ENCODE results near the gene ITSN1. TPM values are rescaled to one million over a fixed set of nuclear protein-coding genes. Genes with fewer than 3 reads are reported as not detected.

ITSN1 gene
- total RNA-seq, 1 experiment from 2014 or later, result 50.3 TPM

GRCh38 chr21:33869873-33870272, 227.6 kb downstream of the ITSN1 start:
- no peak for DNase-seq (ENCODE audit: low read depth, low spot score)
- Histone ChIP-seq H3K36me3 (ENCODE audit: control insufficient read depth, insufficient read depth, low read length) (no peaks in the 10 kb centered on the region), H3K27me3 (ENCODE audit: control insufficient read depth, insufficient read depth, low read length) (no peaks in the 10 kb centered on the region), H3K4me1 (ENCODE audit: control insufficient read depth, insufficient read depth, low read length) (no peaks in the 10 kb centered on the region), H3K4me3 (ENCODE audit: low read depth in 2 of 2, low read length in 2 of 2) (no peak overlapping the region), H3K27ac (ENCODE audit: low read length) (no peak overlapping the region), H3K9me3 (ENCODE audit: control insufficient read depth, insufficient read depth, low read depth, low read length) (no peaks in the 10 kb centered on the region)
- CTCF ChIA-PET, result no interaction called here
- no peak for TF ChIP-seq SIN3A (IDR thresholded peaks at IDR 0.05; ENCODE audit: borderline replicate concordance, insufficient read depth, low read depth, low read length)
- no TSS peak for BruUV-seq (replicated peaks)
- in situ Hi-C loops (cut with HindIII; ENCODE audit: low pct_unique_long_range_greater_than_20kb, low sequenced_read_pairs), result no loop called here
- POLR2A ChIA-PET, result no interaction called here
- ATAC-seq, result no peak
- intact Hi-C loops (cut with micrococcal nuclease; ENCODE audit: unreplicated experiment), result no loop called here

- intact Hi-C loops (cut with micrococcal nuclease; ENCODE audit: unreplicated experiment) (no loop called here), in situ Hi-C loops (cut with HindIII; ENCODE audit: low pct_unique_long_range_greater_than_20kb, low sequenced_read_pairs) (no loop called here)
- Histone ChIP-seq H3K4me1 (ENCODE audit: control insufficient read depth, insufficient read depth, low read length) (no peaks in the 10 kb centered on the region), H3K27me3 (ENCODE audit: control insufficient read depth, insufficient read depth, low read length) (no peaks in the 10 kb centered on the region), H3K36me3 (ENCODE audit: control insufficient read depth, insufficient read depth, low read length) (no peaks in the 10 kb centered on the region), H3K4me3 (ENCODE audit: low read depth in 2 of 2, low read length in 2 of 2) (no peak overlapping the region), H3K9me3 (ENCODE audit: control insufficient read depth, insufficient read depth, low read depth, low read length) (no peaks in the 10 kb centered on the region), H3K27ac (ENCODE audit: low read length) (no peak overlapping the region)
- no TSS peak for BruUV-seq (replicated peaks)
- ATAC-seq (no peak), DNase-seq (ENCODE audit: low read depth, low spot score) (no peak)
- POLR2A ChIA-PET, result interaction anchor here (0.6 to 0.7 kb wide), 2 partner anchors 29 to 220 kb away, joined by 6 to 10 read pairs; no protein-coding TSS in a partner anchor
- TF ChIP-seq SIN3A (IDR thresholded peaks at IDR 0.05; ENCODE audit: borderline replicate concordance, insufficient read depth, low read depth, low read length), result no peak
- TF ChIP-seq TCF7L2 (IDR thresholded peaks at IDR 0.05; ENCODE audit: low read depth, low read length), result no peak
- no peak for TF ChIP-seq REST (IDR thresholded peaks at IDR 0.05; ENCODE audit: insufficient read depth in 1 of 2, low read depth in 2 of 2, low read length in 1 of 2)
- no peak for TF ChIP-seq POLR2AphosphoS5 (IDR thresholded peaks at IDR 0.05; ENCODE audit: low read depth, low read length)
- no peak for TF ChIP-seq CTCF (IDR thresholded peaks at IDR 0.05)
- CTCF ChIA-PET, result no interaction called here
Measured at GRCh38 chr21:33870768-33871167, 228.5 kb downstream of the ITSN1 start.

GRCh38 chr21:33871171-33871570, 228.9 kb downstream of the ITSN1 start:
- H3K27ac ChIP-seq (ENCODE audit: low read length), result no peak overlapping the region
- no peaks in the 10 kb centered on the region for H3K9me3 ChIP-seq (ENCODE audit: control insufficient read depth, insufficient read depth, low read depth, low read length)
- CTCF ChIA-PET, result no interaction called here
- no peak overlapping the region for H3K4me3 ChIP-seq (ENCODE audit: low read depth in 2 of 2, low read length in 2 of 2)
- no peaks in the 10 kb centered on the region for H3K36me3 ChIP-seq (ENCODE audit: control insufficient read depth, insufficient read depth, low read length)
- intact Hi-C loops (cut with micrococcal nuclease; ENCODE audit: unreplicated experiment), result no loop called here
- DNase-seq (ENCODE audit: low read depth, low spot score), result no peak
- ATAC-seq, result no peak
- TF ChIP-seq POLR2AphosphoS5 (IDR thresholded peaks at IDR 0.05; ENCODE audit: low read depth, low read length) (no peak), CTCF (IDR thresholded peaks at IDR 0.05) (no peak), REST (IDR thresholded peaks at IDR 0.05; ENCODE audit: insufficient read depth in 1 of 2, low read depth in 2 of 2, low read length in 1 of 2) (no peak), TCF7L2 (IDR thresholded peaks at IDR 0.05; ENCODE audit: low read depth, low read length) (no peak), SIN3A (IDR thresholded peaks at IDR 0.05; ENCODE audit: borderline replicate concordance, insufficient read depth, low read depth, low read length) (no peak)
- POLR2A ChIA-PET, result interaction anchor here (0.6 to 0.7 kb wide), 2 partner anchors 30 to 219 kb away, joined by 6 to 10 read pairs; no protein-coding TSS in a partner anchor
- H3K4me1 ChIP-seq (ENCODE audit: control insufficient read depth, insufficient read depth, low read length), result no peaks in the 10 kb centered on the region
- in situ Hi-C loops (cut with HindIII; ENCODE audit: low pct_unique_long_range_greater_than_20kb, low sequenced_read_pairs), result no loop called here
- H3K27me3 ChIP-seq (ENCODE audit: control insufficient read depth, insufficient read depth, low read length), result no peaks in the 10 kb centered on the region
- BruUV-seq (replicated peaks), result no TSS peak
